ENCODE results near the gene PLAU.

DNA sequence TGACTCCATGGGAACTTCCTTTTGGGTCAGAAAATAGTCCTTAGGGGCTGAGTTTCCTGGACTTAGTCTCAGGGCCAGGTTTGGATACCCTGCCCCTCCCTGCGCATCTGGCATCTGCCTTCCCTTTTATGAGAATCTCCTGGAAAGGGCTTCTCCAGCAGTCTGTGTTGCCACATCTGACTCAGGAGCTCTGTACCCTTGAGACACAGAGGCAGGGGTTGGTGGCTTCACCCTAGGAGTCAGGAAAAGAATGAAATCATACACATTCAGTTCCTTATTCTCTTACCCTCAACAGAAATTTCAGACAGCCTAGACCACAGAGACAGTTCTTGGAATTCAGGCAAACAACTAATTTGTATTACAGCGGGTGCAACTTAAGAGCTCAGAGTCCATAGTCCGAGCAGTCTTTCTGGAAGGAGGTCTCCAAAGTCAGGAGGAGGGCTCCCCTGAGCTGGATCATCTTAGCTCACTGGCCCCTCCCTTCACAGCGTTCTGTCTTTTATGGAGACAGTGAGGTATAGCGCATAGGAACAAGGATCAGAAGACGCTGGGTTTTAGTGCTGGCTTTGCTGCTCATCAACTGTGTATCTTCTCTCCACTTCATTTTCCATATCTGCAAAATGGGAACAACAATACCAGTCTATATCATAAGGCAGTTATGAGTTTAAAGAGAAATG, 3.0 kb upstream of the PLAU start:
- no peak for TF ChIP-seq YY1 (IDR thresholded peaks at IDR 0.05; ENCODE audit: insufficient read depth, insufficient read length)
- TF ChIP-seq ZNF274 (IDR thresholded peaks at IDR 0.05; ENCODE audit: low read depth, low read length) = no peak

Measured in NT2/D1 (cell line).